PFSK-1 (cell line): ENCODE measurements around the gene CAPG.

Experiments used
- POLR2AphosphoS5 ChIP-seq: IDR thresholded peaks from 2 replicates; pipeline ENCODE4 v1.6.1; 2012; ENCODE audit warnings: low read depth, mild to moderate bottlenecking, control low read depth, low read length, moderate library complexity
- REST ChIP-seq, 2 experiments: IDR thresholded peaks; 2 replicates each; pipeline versions ENCODE4 v1.6.1 to v1.8.0; 2011 to 2012; ENCODE audit warnings: low read depth in 2 of 2, low read length in 2 of 2, control low read depth in 1 of 2, inconsistent platforms in 1 of 2, mild to moderate bottlenecking in 1 of 2, moderate library complexity in 1 of 2; ENCODE audit not compliant: insufficient read depth in 1 of 2
- TAF1 ChIP-seq: IDR thresholded peaks from 2 replicates; pipeline ENCODE4 v1.6.1; 2012; ENCODE audit warnings: low read length, control low read depth, borderline replicate concordance; ENCODE audit not compliant: insufficient read depth

- TF ChIP-seq REST (IDR thresholded peaks at IDR 0.05; ENCODE audit: insufficient read depth in 1 of 2, low read depth in 2 of 2, low read length in 2 of 2) (no peak), POLR2AphosphoS5 (no peak), TAF1 (no peak)
Observed at GRCh38 chr2:85428343-85428881, 18.2 kb upstream of the CAPG start.
